ENCODE measurements around the gene ZNF792. TPM values are rescaled to one million over a fixed set of nuclear protein-coding genes. Genes with fewer than 3 reads are reported as not detected.

Gene ZNF792
- total RNA-seq, 1 donor from 2014 or later: 5.9 TPM

GRCh38 chr19:34988119-34988518 is 24.1 kb upstream of the ZNF792 start:
- Histone ChIP-seq H3K9ac (ENCODE audit: low read length) (no peak overlapping the region), H3K4me3 (ENCODE audit: insufficient read depth, low read depth, low read length) (no peak overlapping the region), H3K9me3 (ENCODE audit: insufficient read depth, low read depth, low read length) (no peaks in the 10 kb centered on the region), H3K27me3 (ENCODE audit: insufficient read depth, low read length) (no peaks in the 10 kb centered on the region), H3K79me2 (ENCODE audit: insufficient read depth, low read length) (no peaks in the 10 kb centered on the region), H4K20me1 (ENCODE audit: insufficient read depth, low read length) (no peaks in the 10 kb centered on the region), H3K36me3 (ENCODE audit: insufficient read depth, low read length) (no peaks in the 10 kb centered on the region), H2AFZ (ENCODE audit: low read depth, low read length) (no peak overlapping the region), H3K4me2 (ENCODE audit: low read length) (no peak overlapping the region), H3K4me1 (ENCODE audit: insufficient read depth, low read length) (no peaks in the 10 kb centered on the region), H3K27ac (ENCODE audit: low read depth, low read length) (no peak overlapping the region)
- no peaks in the 10 kb centered on the region for H3K4me1 Mint-ChIP-seq (ENCODE audit: low read depth, unreplicated experiment)
- no peak overlapping the region for H3K27ac Mint-ChIP-seq (ENCODE audit: unreplicated experiment)
- H3K27me3 Mint-ChIP-seq (ENCODE audit: low read depth, unreplicated experiment): peaks cover 2% of the 10 kb centered on the region
- no peak overlapping the region for H3K4me3 Mint-ChIP-seq (ENCODE audit: unreplicated experiment)
- FAIRE-seq (no peak), DNase-seq (ENCODE audit: low read depth) (no peak)
- peaks cover 3% of the 10 kb centered on the region for H3K9me3 Mint-ChIP-seq (ENCODE audit: unreplicated experiment)
- H3K36me3 Mint-ChIP-seq (ENCODE audit: low read depth, unreplicated experiment): no peaks in the 10 kb centered on the region
- TF ChIP-seq, protein P1, sequence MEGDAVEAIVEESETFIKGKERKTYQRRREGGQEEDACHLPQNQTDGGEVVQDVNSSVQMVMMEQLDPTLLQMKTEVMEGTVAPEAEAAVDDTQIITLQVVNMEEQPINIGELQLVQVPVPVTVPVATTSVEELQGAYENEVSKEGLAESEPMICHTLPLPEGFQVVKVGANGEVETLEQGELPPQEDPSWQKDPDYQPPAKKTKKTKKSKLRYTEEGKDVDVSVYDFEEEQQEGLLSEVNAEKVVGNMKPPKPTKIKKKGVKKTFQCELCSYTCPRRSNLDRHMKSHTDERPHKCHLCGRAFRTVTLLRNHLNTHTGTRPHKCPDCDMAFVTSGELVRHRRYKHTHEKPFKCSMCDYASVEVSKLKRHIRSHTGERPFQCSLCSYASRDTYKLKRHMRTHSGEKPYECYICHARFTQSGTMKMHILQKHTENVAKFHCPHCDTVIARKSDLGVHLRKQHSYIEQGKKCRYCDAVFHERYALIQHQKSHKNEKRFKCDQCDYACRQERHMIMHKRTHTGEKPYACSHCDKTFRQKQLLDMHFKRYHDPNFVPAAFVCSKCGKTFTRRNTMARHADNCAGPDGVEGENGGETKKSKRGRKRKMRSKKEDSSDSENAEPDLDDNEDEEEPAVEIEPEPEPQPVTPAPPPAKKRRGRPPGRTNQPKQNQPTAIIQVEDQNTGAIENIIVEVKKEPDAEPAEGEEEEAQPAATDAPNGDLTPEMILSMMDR (IDR thresholded peaks at IDR 0.05; ENCODE audit: insufficient read depth, low read depth, low read length): no peak
- no peak for TF ChIP-seq EZH2 (IDR thresholded peaks at IDR 0.05; ENCODE audit: insufficient read depth, low read length)

DNA sequence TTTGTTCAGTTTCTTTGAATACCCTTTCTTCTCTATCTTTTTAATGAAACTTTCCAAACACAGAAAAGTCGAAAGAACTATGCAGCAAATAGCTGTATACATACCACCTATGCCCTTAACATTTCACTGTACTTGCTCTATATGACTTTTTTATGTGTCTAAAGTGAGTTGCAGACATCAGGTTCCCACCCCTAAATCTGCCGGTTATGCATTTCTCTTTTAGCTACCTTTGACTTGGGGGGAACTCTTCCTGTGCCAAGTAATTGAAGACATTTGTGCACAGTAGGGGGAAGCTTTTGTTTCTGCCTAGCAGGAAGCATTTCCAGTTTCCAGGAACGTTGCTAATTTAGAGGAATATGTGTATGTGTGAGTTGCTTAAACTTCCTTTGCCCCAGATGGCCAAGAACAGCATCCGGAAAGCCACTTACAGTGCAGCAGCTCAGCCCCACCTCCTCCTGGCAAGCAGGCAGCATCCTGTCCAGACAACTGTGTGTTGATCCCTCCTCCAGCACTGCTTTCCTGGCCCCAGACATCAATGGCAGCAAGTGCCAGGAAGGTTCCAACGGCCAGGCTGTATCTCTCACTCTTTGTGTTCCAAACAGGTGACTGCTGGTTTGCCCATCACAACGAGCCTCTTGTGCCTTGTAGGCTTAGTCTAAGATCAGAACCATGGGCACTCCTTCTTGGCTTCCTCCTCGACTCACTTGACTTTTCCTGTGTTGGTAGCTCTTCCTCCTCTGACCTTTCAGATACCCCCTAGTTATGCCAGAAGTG is 21.4 kb upstream of the ZNF792 start:
- no peak for TF ChIP-seq EZH2 (IDR thresholded peaks at IDR 0.05; ENCODE audit: insufficient read depth, low read length)
- TF ChIP-seq, protein P1 (IDR thresholded peaks at IDR 0.05; ENCODE audit: insufficient read depth, low read depth, low read length): no peak
- H3K27ac ChIP-seq (ENCODE audit: low read depth, low read length): no peak overlapping the region
- no peak overlapping the region for H3K4me2 ChIP-seq (ENCODE audit: low read length)
- no peak for FAIRE-seq
- no peak overlapping the region for H3K9ac ChIP-seq (ENCODE audit: low read length)
- Mint-ChIP-seq H3K4me3 (ENCODE audit: unreplicated experiment) (no peak overlapping the region), H3K9me3 (ENCODE audit: unreplicated experiment) (peaks cover 3% of the 10 kb centered on the region), H3K4me1 (ENCODE audit: low read depth, unreplicated experiment) (no peaks in the 10 kb centered on the region), H3K36me3 (ENCODE audit: low read depth, unreplicated experiment) (no peaks in the 10 kb centered on the region), H3K27me3 (ENCODE audit: low read depth, unreplicated experiment) (peaks cover 2% of the 10 kb centered on the region), H3K27ac (ENCODE audit: unreplicated experiment) (no peak overlapping the region)
- H2AFZ ChIP-seq (ENCODE audit: low read depth, low read length): no peak overlapping the region
- no peaks in the 10 kb centered on the region for H3K4me1 ChIP-seq (ENCODE audit: insufficient read depth, low read length)
- no peaks in the 10 kb centered on the region for H3K79me2 ChIP-seq (ENCODE audit: insufficient read depth, low read length)
- DNase-seq (ENCODE audit: low read depth): peak; percentile 27
- H3K9me3 ChIP-seq (ENCODE audit: insufficient read depth, low read depth, low read length): no peaks in the 10 kb centered on the region
- H4K20me1 ChIP-seq (ENCODE audit: insufficient read depth, low read length): no peaks in the 10 kb centered on the region
- no peak overlapping the region for H3K4me3 ChIP-seq (ENCODE audit: insufficient read depth, low read depth, low read length)
- H3K27me3 ChIP-seq (ENCODE audit: insufficient read depth, low read length): no peaks in the 10 kb centered on the region
- no peaks in the 10 kb centered on the region for H3K36me3 ChIP-seq (ENCODE audit: insufficient read depth, low read length)

- Histone ChIP-seq H3K9me3 (ENCODE audit: insufficient read depth, low read depth, low read length) (no peaks in the 10 kb centered on the region), H4K20me1 (ENCODE audit: insufficient read depth, low read length) (no peaks in the 10 kb centered on the region), H3K9ac (ENCODE audit: low read length) (no peak overlapping the region), H3K36me3 (ENCODE audit: insufficient read depth, low read length) (no peaks in the 10 kb centered on the region), H3K79me2 (ENCODE audit: insufficient read depth, low read length) (no peaks in the 10 kb centered on the region), H3K27me3 (ENCODE audit: insufficient read depth, low read length) (no peaks in the 10 kb centered on the region), H3K4me3 (ENCODE audit: insufficient read depth, low read depth, low read length) (no peak overlapping the region), H3K4me1 (ENCODE audit: insufficient read depth, low read length) (no peaks in the 10 kb centered on the region), H2AFZ (ENCODE audit: low read depth, low read length) (no peak overlapping the region), H3K4me2 (ENCODE audit: low read length) (no peak overlapping the region), H3K27ac (ENCODE audit: low read depth, low read length) (no peak overlapping the region)
- H3K9me3 Mint-ChIP-seq (ENCODE audit: unreplicated experiment): peaks cover 6% of the 10 kb centered on the region
- TF ChIP-seq EZH2 (IDR thresholded peaks at IDR 0.05; ENCODE audit: insufficient read depth, low read length): no peak
- TF ChIP-seq, protein P1 (IDR thresholded peaks at IDR 0.05; ENCODE audit: insufficient read depth, low read depth, low read length): no peak
- peaks cover 2% of the 10 kb centered on the region for H3K27me3 Mint-ChIP-seq (ENCODE audit: low read depth, unreplicated experiment)
- DNase-seq (ENCODE audit: low read depth): no peak
- H3K4me3 Mint-ChIP-seq (ENCODE audit: unreplicated experiment): no peak overlapping the region
- H3K27ac Mint-ChIP-seq (ENCODE audit: unreplicated experiment): no peak overlapping the region
- no peak for FAIRE-seq
- no peaks in the 10 kb centered on the region for H3K36me3 Mint-ChIP-seq (ENCODE audit: low read depth, unreplicated experiment)
- no peaks in the 10 kb centered on the region for H3K4me1 Mint-ChIP-seq (ENCODE audit: low read depth, unreplicated experiment)
These were observed 20.3 kb upstream of the ZNF792 start for GRCh38 chr19:34984287-34984686.
